ENCODE results near the gene KRT84. TPM values are rescaled to one million over a fixed set of nuclear protein-coding genes. Genes with fewer than 3 reads are reported as not detected.
A peak's percentile ranks its signal among the peaks of the same experiment; 100 is the strongest.

KRT84 gene
- total RNA-seq, 6 donors from 2014 or later: not detected

DNA sequence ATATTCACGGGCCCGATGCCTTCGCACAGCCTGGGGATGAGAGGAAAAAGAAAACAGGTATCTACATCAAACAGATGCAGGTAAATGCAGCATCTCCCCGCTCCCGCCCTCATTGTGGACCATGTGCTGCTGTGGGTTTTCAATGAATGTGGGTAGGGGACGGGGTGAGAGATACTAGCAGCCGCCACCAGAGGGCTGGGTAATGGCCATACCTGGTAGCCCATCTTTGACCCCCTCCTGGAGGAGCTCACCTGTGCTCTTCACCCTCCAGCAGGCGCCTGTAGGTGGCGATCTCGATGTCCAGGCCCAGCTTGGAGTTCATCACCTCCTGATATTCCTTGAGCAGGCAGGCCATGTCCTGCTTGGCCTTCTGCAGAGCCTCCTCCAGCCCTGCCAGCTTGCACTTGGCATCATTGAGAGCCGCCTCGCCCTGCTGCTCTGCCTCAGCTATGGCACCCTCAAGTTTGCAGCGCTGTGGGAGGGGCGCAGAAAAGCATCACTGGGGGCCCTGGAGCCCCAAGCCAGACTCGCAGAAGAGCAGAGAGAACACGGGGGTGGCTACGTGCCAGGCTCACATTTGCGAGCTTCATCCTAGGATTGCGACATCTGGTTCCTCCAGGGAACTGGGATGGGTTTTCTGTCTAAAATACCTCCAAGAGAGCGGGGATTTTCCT, 10.4 kb upstream of the KRT84 start:
- H3K4me3 ChIP-seq: no peak overlapping the region
- H3K27ac ChIP-seq: no peak overlapping the region
- no peaks in the 10 kb centered on the region for H3K4me1 ChIP-seq
- WGBS, 2 donors: 59 to 72% methylated on average over 15 to 19 of the region's 20 CpGs
- peak in 1 of 2 donors; percentile 40 for DNase-seq
- ATAC-seq (ENCODE audit: low FRiP score in 2 of 2): peak in 1 of 2 donors; percentile 11
- no peaks in the 10 kb centered on the region for H3K36me3 ChIP-seq
- no peaks in the 10 kb centered on the region for H3K9me3 ChIP-seq
- H3K27me3 ChIP-seq: no peaks in the 10 kb centered on the region
- TF ChIP-seq POLR2A (IDR thresholded peaks at IDR 0.05): no peak
- TF ChIP-seq, protein P1, sequence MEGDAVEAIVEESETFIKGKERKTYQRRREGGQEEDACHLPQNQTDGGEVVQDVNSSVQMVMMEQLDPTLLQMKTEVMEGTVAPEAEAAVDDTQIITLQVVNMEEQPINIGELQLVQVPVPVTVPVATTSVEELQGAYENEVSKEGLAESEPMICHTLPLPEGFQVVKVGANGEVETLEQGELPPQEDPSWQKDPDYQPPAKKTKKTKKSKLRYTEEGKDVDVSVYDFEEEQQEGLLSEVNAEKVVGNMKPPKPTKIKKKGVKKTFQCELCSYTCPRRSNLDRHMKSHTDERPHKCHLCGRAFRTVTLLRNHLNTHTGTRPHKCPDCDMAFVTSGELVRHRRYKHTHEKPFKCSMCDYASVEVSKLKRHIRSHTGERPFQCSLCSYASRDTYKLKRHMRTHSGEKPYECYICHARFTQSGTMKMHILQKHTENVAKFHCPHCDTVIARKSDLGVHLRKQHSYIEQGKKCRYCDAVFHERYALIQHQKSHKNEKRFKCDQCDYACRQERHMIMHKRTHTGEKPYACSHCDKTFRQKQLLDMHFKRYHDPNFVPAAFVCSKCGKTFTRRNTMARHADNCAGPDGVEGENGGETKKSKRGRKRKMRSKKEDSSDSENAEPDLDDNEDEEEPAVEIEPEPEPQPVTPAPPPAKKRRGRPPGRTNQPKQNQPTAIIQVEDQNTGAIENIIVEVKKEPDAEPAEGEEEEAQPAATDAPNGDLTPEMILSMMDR (IDR thresholded peaks at IDR 0.05): peak in 3 of 6 experiments; percentile 17 to 47 (median 27)

- no peaks in the 10 kb centered on the region for H3K9me3 ChIP-seq
- TF ChIP-seq POLR2AphosphoS5 (IDR thresholded peaks at IDR 0.05) (no peak), POLR2A (IDR thresholded peaks at IDR 0.05) (no peak), EP300 (IDR thresholded peaks at IDR 0.05) (no peak)
- TF ChIP-seq, protein P1 (IDR thresholded peaks at IDR 0.05): no peak
Measured at GRCh38 chr12:52394836-52395405, 9.5 kb upstream of the KRT84 start.

DNA sequence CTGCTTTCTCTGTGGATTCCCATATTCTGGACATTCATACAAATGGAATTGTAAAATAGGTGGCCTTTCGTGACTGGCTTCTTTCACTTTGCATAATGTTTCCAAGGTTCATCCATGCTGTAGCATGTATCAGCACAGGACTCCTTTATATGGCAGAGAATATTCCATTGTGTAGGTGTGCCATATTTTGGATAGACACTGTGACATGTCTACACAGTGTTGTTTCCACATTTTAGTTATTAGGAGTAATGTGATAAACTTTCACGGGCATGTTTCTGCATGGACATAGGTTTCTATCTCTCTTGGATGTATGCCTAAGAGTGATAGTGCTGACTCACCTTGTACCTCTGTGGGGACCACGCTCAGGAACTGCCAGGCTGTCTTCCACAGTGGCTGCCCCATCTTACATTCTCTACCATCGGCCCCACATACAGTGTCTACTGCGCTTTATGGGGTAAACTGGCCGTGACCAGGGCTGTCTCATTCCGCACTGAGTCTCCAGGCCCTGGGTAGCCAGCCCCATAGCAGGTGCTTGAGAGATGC, 7.1 kb upstream of the KRT84 start:
- Histone ChIP-seq H3K9me3 (no peaks in the 10 kb centered on the region), H3K4me3 (no peak overlapping the region), H3K36me3 (no peaks in the 10 kb centered on the region), H3K4me1 (no peaks in the 10 kb centered on the region), H3K27ac (no peak overlapping the region), H3K27me3 (no peaks in the 10 kb centered on the region)
- DNase-seq (no peak), ATAC-seq (ENCODE audit: low FRiP score in 2 of 2) (no peak)
- WGBS, 2 donors: 77 to 89% methylated on average over 4 to 7 of the region's 7 CpGs
- TF ChIP-seq POLR2A (IDR thresholded peaks at IDR 0.05): no peak
- TF ChIP-seq POLR2AphosphoS5 (IDR thresholded peaks at IDR 0.05): no peak
- no peak for TF ChIP-seq EP300 (IDR thresholded peaks at IDR 0.05)
- TF ChIP-seq, protein P1 (IDR thresholded peaks at IDR 0.05): no peak

More at GRCh38 chr12:52394836-52395405, 9.5 kb upstream of the KRT84 start:
- 78 to 80% methylated on average over 4 to 13 of the region's 13 CpGs for WGBS, 2 donors
- Histone ChIP-seq H3K36me3 (no peaks in the 10 kb centered on the region), H3K4me3 (no peak overlapping the region), H3K27me3 (no peaks in the 10 kb centered on the region), H3K27ac (no peak overlapping the region), H3K4me1 (no peaks in the 10 kb centered on the region)
- ATAC-seq (ENCODE audit: low FRiP score in 2 of 2): no peak
- peak in 1 of 2 donors; percentile 41 for DNase-seq

GRCh38 chr12:52391618-52392002, 6.2 kb upstream of the KRT84 start:
- H3K36me3 ChIP-seq: no peaks in the 10 kb centered on the region
- H3K27me3 ChIP-seq: no peaks in the 10 kb centered on the region
- H3K9me3 ChIP-seq: no peaks in the 10 kb centered on the region
- 17 to 61% methylated on average over 2 to 4 of the region's 4 CpGs for WGBS, 2 donors
- no peak overlapping the region for H3K27ac ChIP-seq
- no peaks in the 10 kb centered on the region for H3K4me1 ChIP-seq
- TF ChIP-seq POLR2A (IDR thresholded peaks at IDR 0.05) (no peak), EP300 (IDR thresholded peaks at IDR 0.05) (no peak), POLR2AphosphoS5 (IDR thresholded peaks at IDR 0.05) (no peak)
- TF ChIP-seq, protein P1 (IDR thresholded peaks at IDR 0.05): no peak
- DNase-seq: peak in 1 of 2 donors; percentile 51
- ATAC-seq (ENCODE audit: low FRiP score in 2 of 2): no peak
- no peak overlapping the region for H3K4me3 ChIP-seq
